ENCODE results near the gene SUSD3. TPM values are rescaled to one million over a fixed set of nuclear protein-coding genes. Genes with fewer than 3 reads are reported as not detected.
A peak's percentile ranks its signal among the peaks of the same experiment; 100 is the strongest.

SUSD3 gene
- total and polyA plus RNA-seq, 8 donors = 1.7 to 4.5 (median 2.6) TPM; not detected in 2

GRCh38 chr9:93092251-93092991 lies 33.9 kb downstream of the SUSD3 start:
- WGBS, 5 donors = 78 to 89% (median 83%) methylated on average over 7 of the region's 7 CpGs
- no peaks in the 10 kb centered on the region for H3K27me3 ChIP-seq
- H3K9me3 ChIP-seq = peaks cover 0 to 13% (median 0%) of the 10 kb centered on the region in 4 donors
- peaks cover 14 to 37% (median 33%) of the 10 kb centered on the region in 4 donors for H3K4me1 ChIP-seq
- peak in 1 of 2 donors; percentile 7 for DNase-seq
- TF ChIP-seq EP300 (IDR thresholded peaks at IDR 0.05) (no peak), CTCF (IDR thresholded peaks at IDR 0.05) (no peak)
- no peaks in the 10 kb centered on the region for H3K36me3 ChIP-seq
- H3K4me3 ChIP-seq = no peak overlapping the region
- intact Hi-C loops (cut with DNase I; ENCODE audit: low total_unique reads) = no loop called here
- peak overlapping the region in 4 of 5 donors; percentile 7 to 98 (median 96) for H3K27ac ChIP-seq

GRCh38 chr9:93093127-93093876 lies 34.8 kb downstream of the SUSD3 start:
- DNase-seq = peak in 1 of 2 donors; percentile 65
- no peak for TF ChIP-seq EP300 (IDR thresholded peaks at IDR 0.05)
- TF ChIP-seq POLR2AphosphoS5 (IDR thresholded peaks at IDR 0.05) = no peak
- TF ChIP-seq POLR2A (IDR thresholded peaks at IDR 0.05) = no peak
- no peak for TF ChIP-seq CTCF (IDR thresholded peaks at IDR 0.05)
- Histone ChIP-seq H3K36me3 (no peaks in the 10 kb centered on the region), H3K9me3 (peaks cover 0 to 13% (median 0%) of the 10 kb centered on the region in 4 donors), H3K4me3 (no peak overlapping the region), H3K27me3 (no peaks in the 10 kb centered on the region), H3K27ac (peak overlapping the region in 4 of 5 donors; percentile 10 to 98 (median 96)), H3K4me1 (peaks cover 23 to 46% (median 42%) of the 10 kb centered on the region in 4 donors)
- WGBS, 5 donors = 38 to 59% (median 48%) methylated on average over 6 to 11 of the region's 11 CpGs
- intact Hi-C loops (cut with DNase I; ENCODE audit: low total_unique reads) = no loop called here

- TF ChIP-seq POLR2A (IDR thresholded peaks at IDR 0.05) (no peak), CTCF (IDR thresholded peaks at IDR 0.05) (no peak), EP300 (IDR thresholded peaks at IDR 0.05) (no peak), POLR2AphosphoS5 (IDR thresholded peaks at IDR 0.05) (no peak)
- peak in 1 of 2 donors; percentile 22 for DNase-seq
- H3K4me1 ChIP-seq = peaks cover 27 to 53% (median 50%) of the 10 kb centered on the region in 4 donors
- H3K27me3 ChIP-seq = no peaks in the 10 kb centered on the region
- WGBS, 5 donors = 65 to 86% (median 70%) methylated on average over 6 to 7 of the region's 7 CpGs
- intact Hi-C loops (cut with DNase I; ENCODE audit: low total_unique reads) = no loop called here
- no peaks in the 10 kb centered on the region for H3K36me3 ChIP-seq
- H3K9me3 ChIP-seq = peaks cover 0 to 13% (median 0%) of the 10 kb centered on the region in 4 donors
- H3K4me3 ChIP-seq = no peak overlapping the region
- H3K27ac ChIP-seq = peak overlapping the region; percentile 3 to 98 (median 97)
These were observed 35.6 kb downstream of the SUSD3 start for GRCh38 chr9:93093877-93094657.

- Histone ChIP-seq H3K4me3 (peak overlapping the region; percentile 36 to 51 (median 44)), H3K9me3 (peaks cover 0 to 13% (median 0%) of the 10 kb centered on the region in 4 donors), H3K27ac (peak overlapping the region; percentile 71 to 98 (median 97)), H3K36me3 (no peaks in the 10 kb centered on the region), H3K4me1 (peaks cover 33 to 59% (median 56%) of the 10 kb centered on the region in 4 donors), H3K27me3 (no peaks in the 10 kb centered on the region)
- WGBS, 5 donors = 58 to 69% (median 65%) methylated on average over 11 of the region's 11 CpGs
- intact Hi-C loops (cut with DNase I; ENCODE audit: low total_unique reads) = no loop called here
- DNase-seq = peak in 1 of 2 donors; percentile 84
- TF ChIP-seq CTCF (IDR thresholded peaks at IDR 0.05) = no peak
- TF ChIP-seq EP300 (IDR thresholded peaks at IDR 0.05) = no peak
- TF ChIP-seq POLR2AphosphoS5 (IDR thresholded peaks at IDR 0.05) = no peak
- no peak for TF ChIP-seq POLR2A (IDR thresholded peaks at IDR 0.05)
These were observed 36.2 kb downstream of the SUSD3 start for GRCh38 chr9:93094658-93095204.
